GM18870 (cell line): ENCODE measurements around the gene RPE65.
"Not testable (repeated sequence)": the region's sequence is repeated elsewhere in the genome, so short reads cannot be mapped to it uniquely, and the experiment has no call there.

Source experiments
- ATAC-seq: cut with Tn5 transposase; IDR thresholded peaks from one replicate; pipeline ENCODE4 v1.9.1; 2021; ENCODE audit warnings: moderate library complexity; ENCODE audit not compliant: unreplicated experiment

The RPE65 gene

GRCh38 chr1:68453060-68453670 is 3.4 kb upstream of the RPE65 start:
- no peak for ATAC-seq

GRCh38 chr1:68448365-68448764 is 1.4 kb downstream of the RPE65 start:
- no peak for ATAC-seq

GRCh38 chr1:68445709-68446108 is 4.0 kb downstream of the RPE65 start:
- no peak for ATAC-seq

GRCh38 chr1:68442822-68443556 is 6.8 kb downstream of the RPE65 start:
- ATAC-seq: peak; percentile 94

- ATAC-seq: no peak
Measured at GRCh38 chr1:68442006-68442405, 7.7 kb downstream of the RPE65 start.

GRCh38 chr1:68438310-68438709 is 11.4 kb downstream of the RPE65 start:
- ATAC-seq: no peak

GRCh38 chr1:68433395-68433794 is 16.4 kb downstream of the RPE65 start:
- ATAC-seq: no peak

GRCh38 chr1:68431076-68431475 is 18.7 kb downstream of the RPE65 start:
- no peak for ATAC-seq

- ATAC-seq: no peak
Measured at GRCh38 chr1:68429233-68429808, 20.4 kb downstream of the RPE65 start.

- no peak for ATAC-seq
Measured at GRCh38 chr1:68426594-68426993, 23.2 kb downstream of the RPE65 start.

- no peak for ATAC-seq
Measured at GRCh38 chr1:68421350-68421749, 28.4 kb downstream of the RPE65 start.

GRCh38 chr1:68409426-68409825 is 40.3 kb downstream of the RPE65 start:
- no peak for ATAC-seq

GRCh38 chr1:68401506-68401905 is 48.2 kb downstream of the RPE65 start:
- no peak for ATAC-seq

- not testable (repeated sequence) for ATAC-seq
Measured at GRCh38 chr1:68395575-68395974, 54.2 kb downstream of the RPE65 start.

- not testable (repeated sequence) for ATAC-seq
Measured at GRCh38 chr1:68392474-68392873, 57.3 kb downstream of the RPE65 start.

- not testable (repeated sequence) for ATAC-seq
Measured at GRCh38 chr1:68385798-68386524, 63.8 kb downstream of the RPE65 start.

GRCh38 chr1:68384872-68385411 is 64.8 kb downstream of the RPE65 start:
- no peak for ATAC-seq

- no peak for ATAC-seq
Measured at GRCh38 chr1:68384321-68384813, 65.4 kb downstream of the RPE65 start.

GRCh38 chr1:68383092-68383491 is 66.7 kb downstream of the RPE65 start:
- no peak for ATAC-seq

GRCh38 chr1:68379085-68379478 is 70.7 kb downstream of the RPE65 start:
- ATAC-seq: no peak
